PC-3 (cell line): ENCODE data around the gene ACTL8. TPM values are rescaled to one million over a fixed set of nuclear protein-coding genes. Genes with fewer than 3 reads are reported as not detected.
"Not testable (repeated sequence)": the region's sequence is repeated elsewhere in the genome, so short reads cannot be mapped to it uniquely, and the experiment has no call there.

Experiments used
- ATAC-seq: fragments of 200-7000 bp; cut with Tn5 transposase; 2 replicates; pipeline ENCODE4 v1.9.1; 2020; ENCODE audit warnings: mild to moderate bottlenecking, moderate library complexity
- BruUV-seq: library from RNA; stranded (reverse); fragments of 400-500 nt; replicated peaks from 2 replicates; lab custom pipeline; 2021; lab: Mats Ljungman, UMichigan
- CTCF ChIA-PET: fragments of 300-600 bp; sonication (Branson Sonifier 250); formaldehyde crosslinking; loops from one replicate; lab custom pipeline; 2022; ENCODE audit warnings: antibody characterized with exemption; lab: Charles Lee
- POLR2A ChIA-PET: fragments of 300-600 bp; sonication (Branson Sonifier 250); formaldehyde crosslinking; loops from one replicate; lab custom pipeline; 2022; ENCODE audit warnings: antibody characterized with exemption; ENCODE audit not compliant: unreplicated experiment; lab: Charles Lee
- DNase-seq: peaks from one replicate; pipeline ENCODE4 v3.0.0-alpha.2; 2015
- H2AFZ ChIP-seq: fragments of 300-600 bp; sonication (generic); 2 replicates; pipeline ENCODE4 v1.6.0; 2016; ENCODE audit warnings: antibody characterized with exemption, low read length
- H3F3A ChIP-seq: fragments of 300-600 bp; sonication (generic); one replicate; pipeline ENCODE4 v1.6.0; 2017; ENCODE audit warnings: antibody characterized with exemption, low read length, control low read depth, mild to moderate bottlenecking; ENCODE audit not compliant: unreplicated experiment
- H3K27ac ChIP-seq: fragments of 300-600 bp; sonication (generic); 2 replicates; pipeline ENCODE4 v1.5.1; 2016; ENCODE audit warnings: mild to moderate bottlenecking, low read length
- H3K27me3 ChIP-seq: fragments of 300-600 bp; sonication (generic); 2 replicates; pipeline ENCODE4 v1.6.1; 2016; ENCODE audit warnings: low read length, mixed read lengths
- H3K36me3 ChIP-seq: fragments of 300-600 bp; sonication (generic); 2 replicates; pipeline ENCODE4 v1.6.1; 2016; ENCODE audit warnings: low read depth, mixed run types, low read length, mixed read lengths
- H3K4me1 ChIP-seq: fragments of 300-600 bp; sonication (generic); 2 replicates; pipeline ENCODE4 v1.5.1; 2016; ENCODE audit warnings: low read length; ENCODE audit not compliant: insufficient read depth
- H3K4me2 ChIP-seq: fragments of 300-600 bp; sonication (generic); 2 replicates; pipeline ENCODE4 v1.6.0; 2016; ENCODE audit warnings: low read length
- H3K4me3 ChIP-seq: fragments of 300-600 bp; sonication (generic); 2 replicates; pipeline ENCODE4 v1.5.1; 2016; ENCODE audit warnings: mild to moderate bottlenecking, low read length, mixed read lengths
- H3K79me2 ChIP-seq: fragments of 300-600 bp; sonication (generic); 2 replicates; pipeline ENCODE4 v1.6.1; 2017; ENCODE audit warnings: low read length, mixed read lengths
- H3K9ac ChIP-seq: fragments of 300-600 bp; sonication (generic); 2 replicates; pipeline ENCODE4 v1.6.0; 2016; ENCODE audit warnings: mild to moderate bottlenecking, low read length
- H3K9me2 ChIP-seq: fragments of 300-600 bp; sonication (generic); replicated peaks from 2 replicates; pipeline ENCODE4 v1.6.1; 2016; ENCODE audit warnings: mixed run types, low read length, mixed read lengths
- H3K9me3 ChIP-seq: fragments of 300-600 bp; sonication (generic); 2 replicates; pipeline ENCODE4 v1.6.1; 2016; ENCODE audit warnings: low read length, mixed read lengths
- H4K20me1 ChIP-seq: fragments of 300-600 bp; sonication (generic); 2 replicates; pipeline ENCODE4 v1.6.1; 2016; ENCODE audit warnings: low read length, mixed read lengths
- CTCF ChIP-seq: fragments of 300-600 bp; sonication (generic); conservative IDR thresholded peaks from 2 replicates; pipeline ENCODE4 v1.5.1; 2017; ENCODE audit warnings: antibody characterized with exemption, low read depth, mild to moderate bottlenecking, low read length
- EZH2 ChIP-seq: fragments of 300-600 bp; sonication (generic); IDR thresholded peaks from one replicate; pipeline ENCODE4 v1.6.1; 2017; ENCODE audit warnings: antibody characterized with exemption, mild to moderate bottlenecking, low read length; ENCODE audit not compliant: unreplicated experiment
- EZH2phosphoT487 ChIP-seq: fragments of 300-600 bp; sonication (generic); IDR thresholded peaks from 2 replicates; pipeline ENCODE4 v1.6.1; 2018; ENCODE audit warnings: mild to moderate bottlenecking, antibody characterized with exemption, low read length, borderline replicate concordance
- intact Hi-C: fragments of 100-400 bp; cut with micrococcal nuclease; formaldehyde crosslinking; loops from 2 replicates; pipeline ENCODE4 v1.9.0; 2023
- total RNA-seq: library from RNA; depleted of rRNA; stranded (reverse); fragments of >200 nt; gene quantifications from 2 replicates; pipeline ENCODE4 v1.2.3, GENCODE V29; 2014

Gene ACTL8
- total RNA-seq, 1 experiment from 2014 or later = not detected

GRCh38 chr1:17744666-17745478, 10.3 kb upstream of the ACTL8 start:
- POLR2A ChIA-PET = no interaction called here
- peaks cover 23% of the 10 kb centered on the region; the same call in 1 of the 2 replicates for H3K27me3 ChIP-seq
- TF ChIP-seq EZH2 = no peak
- no peak for TF ChIP-seq EZH2phosphoT487
- TF ChIP-seq CTCF = no peak; the same call in 1 of the 2 replicates
- no peaks in the 10 kb centered on the region for H4K20me1 ChIP-seq
- no peaks in the 10 kb centered on the region for H3K9me2 ChIP-seq
- H3K27ac ChIP-seq = no peak overlapping the region
- intact Hi-C loops = no loop called here
- H3K9me3 ChIP-seq = no peaks in the 10 kb centered on the region
- no peak overlapping the region for H3K4me2 ChIP-seq
- ATAC-seq (no peak), DNase-seq (no peak)
- H3K4me3 ChIP-seq = no peak overlapping the region
- no peaks in the 10 kb centered on the region for H3K79me2 ChIP-seq
- no peaks in the 10 kb centered on the region for H3K4me1 ChIP-seq
- no peaks in the 10 kb centered on the region for H3F3A ChIP-seq
- CTCF ChIA-PET = interaction anchor here (0.5 kb wide), 1 partner anchor 203 kb away, joined by 6 read pairs; no protein-coding TSS in a partner anchor
- no peak overlapping the region for H2AFZ ChIP-seq
- no TSS peak for BruUV-seq
- H3K36me3 ChIP-seq = no peaks in the 10 kb centered on the region
- no peak overlapping the region for H3K9ac ChIP-seq

GRCh38 chr1:17745479-17745955, 9.6 kb upstream of the ACTL8 start:
- DNase-seq (no peak), ATAC-seq (no peak)
- CTCF ChIA-PET = no interaction called here
- TF ChIP-seq CTCF (no peak), EZH2 (no peak), EZH2phosphoT487 (no peak)
- no peaks in the 10 kb centered on the region for H3K36me3 ChIP-seq
- H4K20me1 ChIP-seq = no peaks in the 10 kb centered on the region
- H3K9ac ChIP-seq = no peak overlapping the region
- POLR2A ChIA-PET = no interaction called here
- intact Hi-C loops = no loop called here
- peaks cover 23% of the 10 kb centered on the region; the same call in 1 of the 2 replicates for H3K27me3 ChIP-seq
- H3K27ac ChIP-seq = no peak overlapping the region
- H3K9me3 ChIP-seq = no peaks in the 10 kb centered on the region
- no peaks in the 10 kb centered on the region for H3F3A ChIP-seq
- no peak overlapping the region for H3K4me3 ChIP-seq
- no peaks in the 10 kb centered on the region for H3K9me2 ChIP-seq
- no peaks in the 10 kb centered on the region for H3K4me1 ChIP-seq
- no peak overlapping the region for H3K4me2 ChIP-seq
- H2AFZ ChIP-seq = no peak overlapping the region
- no peaks in the 10 kb centered on the region for H3K79me2 ChIP-seq
- no TSS peak for BruUV-seq

- POLR2A ChIA-PET, H3K4me1 ChIP-seq, H3K9me2 ChIP-seq, intact Hi-C loops, H3K4me3 ChIP-seq, H3K27ac ChIP-seq, H3K36me3 ChIP-seq, H4K20me1 ChIP-seq, H3K4me2 ChIP-seq, H3K79me2 ChIP-seq, H3F3A ChIP-seq, BruUV-seq, CTCF ChIA-PET, H3K9me3 ChIP-seq, H3K9ac ChIP-seq, ATAC-seq, DNase-seq, H2AFZ ChIP-seq: not testable (repeated sequence)
- peaks cover 23% of the 10 kb centered on the region; the same call in 1 of the 2 replicates for H3K27me3 ChIP-seq
Observed at GRCh38 chr1:17746281-17746680, 8.9 kb upstream of the ACTL8 start.
